Gastroesophageal sphincter (tissue), 4 donors: ENCODE measurements around the gene DHX30. TPM values are rescaled to one million over a fixed set of nuclear protein-coding genes. Genes with fewer than 3 reads are reported as not detected.

Source experiments
- ATAC-seq: fragments of 150-250 bp; one replicate; pipeline ENCODE4 v1.9.1; 2016; ENCODE audit warnings: mild to moderate bottlenecking, moderate library complexity
- H3K27ac ChIP-seq, 4 donors: fragments of 200-600 bp; sonication (generic) in 3 of 4; 1 replicate in 3 of 4; 2 replicates in 1 of 4; pipeline ENCODE4 v1.5.1; 2016 to 2019
- H3K27me3 ChIP-seq: fragments of 200-600 bp; sonication (generic); one replicate; pipeline ENCODE4 v1.5.1; 2019
- H3K36me3 ChIP-seq, 2 donors: fragments of 200-600 bp; sonication (generic); one replicate each; pipeline ENCODE4 v1.5.1; 2019; ENCODE audit warnings: control low read depth in 1 of 2
- H3K4me1 ChIP-seq, 3 donors: fragments of 200-600 bp; sonication (generic); 1 replicate in 2 of 3; 2 replicates in 1 of 3; pipeline ENCODE4 v1.5.1; 2016 to 2019; ENCODE audit warnings: control low read depth in 2 of 3
- H3K4me3 ChIP-seq, 2 donors: fragments of 200-600 bp; sonication (generic); one replicate each; pipeline ENCODE4 v1.5.1; 2019; ENCODE audit warnings: mild to moderate bottlenecking in 1 of 2, moderate library complexity in 1 of 2
- H3K9me3 ChIP-seq, 3 donors: fragments of 200-600 bp; sonication (generic); one replicate each; pipeline ENCODE4 v1.5.1; 2017 to 2019; ENCODE audit warnings: control low read depth in 2 of 3
- EP300 ChIP-seq: sonication (generic); formaldehyde crosslinking; IDR thresholded peaks from one replicate; pipeline ENCODE4 v1.6.1; 2017; ENCODE audit warnings: antibody characterized with exemption, mild to moderate bottlenecking
- POLR2A ChIP-seq, 2 donors: fragments of 450-650 bp; IDR thresholded peaks; one replicate each; pipeline ENCODE4 v1.6.1; 2017; ENCODE audit warnings: antibody characterized with exemption in 2 of 2, mild to moderate bottlenecking in 2 of 2, moderate library complexity in 1 of 2
- POLR2AphosphoS5 ChIP-seq: sonication (generic); formaldehyde crosslinking; IDR thresholded peaks from one replicate; pipeline ENCODE4 v1.6.1; 2017; ENCODE audit warnings: antibody characterized with exemption
- WGBS, 2 donors: methylation state at CpG; one replicate each; pipeline ENCODE4 v1.1.5; 2018; ENCODE audit warnings: low coverage in 1 of 2; 5-methylcytosine and 5-hydroxymethylcytosine counted together
- total RNA-seq, 4 donors: library from RNA; depleted of rRNA; stranded (reverse); fragments of >200 nt; gene quantifications; one replicate each; pipeline ENCODE4 v1.1.0, GENCODE V29; 2016
- TF ChIP-seq, protein P1 (sequence below), 4 experiments: fragments of 200-600 bp in 2 of 4; fragments of 450-650 bp in 2 of 4; sonication (generic) in 1 of 4; IDR thresholded peaks; one replicate each; pipeline ENCODE4 v1.5.1; 2017 to 2019; ENCODE audit warnings: antibody characterized with exemption in 4 of 4, mild to moderate bottlenecking in 2 of 4, moderate library complexity in 2 of 4

The DHX30 gene
- total RNA-seq, 4 donors from 2014 or later: 63.7 to 89.5 (median 65.4) TPM

DNA sequence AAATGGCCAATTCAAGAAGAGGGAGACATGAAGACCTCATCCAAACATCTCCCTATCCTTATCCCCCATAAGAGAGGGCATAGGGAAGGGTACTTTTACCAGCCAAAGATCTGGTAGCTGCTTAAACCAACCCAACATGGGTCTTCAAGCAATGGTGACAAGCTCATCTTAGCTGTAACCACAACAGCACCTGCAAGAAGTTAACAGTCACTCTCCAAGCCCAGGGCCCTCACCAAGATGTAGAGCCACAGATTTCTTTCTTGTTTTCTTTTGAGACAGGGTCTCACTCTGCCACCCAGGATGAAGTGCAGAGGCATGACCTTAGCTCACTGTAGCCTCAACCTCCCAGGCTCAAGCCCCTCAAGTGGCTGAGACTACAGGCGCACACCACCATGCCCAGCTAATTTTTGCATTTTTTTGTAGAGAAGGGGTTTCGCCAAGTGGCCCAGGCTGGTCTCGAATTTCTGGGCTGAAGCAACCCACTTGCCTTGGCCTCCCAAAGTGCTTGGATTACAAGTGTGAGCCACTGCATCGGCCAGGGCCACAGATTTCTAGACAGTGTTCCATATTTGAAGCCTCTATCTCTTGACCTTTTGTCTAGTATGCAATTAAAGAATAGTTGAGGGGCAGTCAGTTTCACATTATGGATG, 57.1 kb downstream of the DHX30 start:
- Histone ChIP-seq H3K27me3 (no peaks in the 10 kb centered on the region), H3K36me3 (peaks cover 0 to 96% of the 10 kb centered on the region in 2 donors), H3K9me3 (no peaks in the 10 kb centered on the region), H3K4me1 (no peaks in the 10 kb centered on the region), H3K27ac (no peak overlapping the region), H3K4me3 (no peak overlapping the region)
- 92 to 100% methylated on average over 1 to 4 of the region's 4 CpGs for WGBS, 2 donors
- TF ChIP-seq EP300 (no peak), POLR2A (IDR thresholded peaks at IDR 0.05) (no peak), POLR2AphosphoS5 (no peak)
- TF ChIP-seq, protein P1, sequence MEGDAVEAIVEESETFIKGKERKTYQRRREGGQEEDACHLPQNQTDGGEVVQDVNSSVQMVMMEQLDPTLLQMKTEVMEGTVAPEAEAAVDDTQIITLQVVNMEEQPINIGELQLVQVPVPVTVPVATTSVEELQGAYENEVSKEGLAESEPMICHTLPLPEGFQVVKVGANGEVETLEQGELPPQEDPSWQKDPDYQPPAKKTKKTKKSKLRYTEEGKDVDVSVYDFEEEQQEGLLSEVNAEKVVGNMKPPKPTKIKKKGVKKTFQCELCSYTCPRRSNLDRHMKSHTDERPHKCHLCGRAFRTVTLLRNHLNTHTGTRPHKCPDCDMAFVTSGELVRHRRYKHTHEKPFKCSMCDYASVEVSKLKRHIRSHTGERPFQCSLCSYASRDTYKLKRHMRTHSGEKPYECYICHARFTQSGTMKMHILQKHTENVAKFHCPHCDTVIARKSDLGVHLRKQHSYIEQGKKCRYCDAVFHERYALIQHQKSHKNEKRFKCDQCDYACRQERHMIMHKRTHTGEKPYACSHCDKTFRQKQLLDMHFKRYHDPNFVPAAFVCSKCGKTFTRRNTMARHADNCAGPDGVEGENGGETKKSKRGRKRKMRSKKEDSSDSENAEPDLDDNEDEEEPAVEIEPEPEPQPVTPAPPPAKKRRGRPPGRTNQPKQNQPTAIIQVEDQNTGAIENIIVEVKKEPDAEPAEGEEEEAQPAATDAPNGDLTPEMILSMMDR (IDR thresholded peaks at IDR 0.05): no peak
- no peak for ATAC-seq

DNA sequence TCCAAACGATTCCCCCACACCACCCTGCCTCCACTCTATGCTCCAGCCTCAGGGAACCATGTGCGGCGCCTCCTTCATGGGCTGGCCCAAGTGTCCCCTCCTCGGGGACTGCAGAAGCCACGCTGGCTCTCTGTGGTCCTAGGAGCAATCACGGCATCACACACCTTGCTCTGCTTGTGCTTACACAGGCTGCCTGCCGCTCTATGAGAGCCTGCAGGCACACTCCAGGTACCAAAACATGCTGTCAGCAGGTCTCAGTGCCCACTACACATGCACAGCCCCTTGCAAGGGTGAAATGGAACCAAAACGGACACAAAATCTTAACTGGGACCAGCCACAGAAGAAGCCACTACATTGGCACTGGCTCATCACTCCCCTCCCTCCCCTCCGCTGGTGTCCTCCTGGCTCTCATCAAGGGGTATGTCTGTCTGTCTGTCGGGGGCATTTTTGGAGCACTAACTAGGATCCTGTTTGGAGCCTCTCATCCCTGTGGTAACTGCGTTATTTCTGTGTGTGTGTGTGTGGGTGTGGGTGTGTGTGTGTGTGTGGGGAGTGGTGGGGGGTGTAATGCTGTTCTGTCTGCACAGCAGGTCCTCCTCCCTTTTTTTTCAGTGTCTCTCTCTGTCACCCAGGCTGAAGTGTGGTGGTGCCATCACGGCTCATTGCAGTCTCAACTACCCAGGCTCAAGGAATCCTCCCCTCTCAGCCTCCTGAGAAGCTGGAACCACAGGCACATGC, 60.6 kb downstream of the DHX30 start:
- Histone ChIP-seq H3K27ac (no peak overlapping the region), H3K4me1 (no peaks in the 10 kb centered on the region), H3K36me3 (peaks cover 0 to 96% of the 10 kb centered on the region in 2 donors), H3K27me3 (no peaks in the 10 kb centered on the region), H3K9me3 (no peaks in the 10 kb centered on the region), H3K4me3 (no peak overlapping the region)
- WGBS, 2 donors: 87 to 94% methylated on average over 3 of the region's 12 CpGs
- no peak for ATAC-seq
- TF ChIP-seq POLR2AphosphoS5: no peak

DNA sequence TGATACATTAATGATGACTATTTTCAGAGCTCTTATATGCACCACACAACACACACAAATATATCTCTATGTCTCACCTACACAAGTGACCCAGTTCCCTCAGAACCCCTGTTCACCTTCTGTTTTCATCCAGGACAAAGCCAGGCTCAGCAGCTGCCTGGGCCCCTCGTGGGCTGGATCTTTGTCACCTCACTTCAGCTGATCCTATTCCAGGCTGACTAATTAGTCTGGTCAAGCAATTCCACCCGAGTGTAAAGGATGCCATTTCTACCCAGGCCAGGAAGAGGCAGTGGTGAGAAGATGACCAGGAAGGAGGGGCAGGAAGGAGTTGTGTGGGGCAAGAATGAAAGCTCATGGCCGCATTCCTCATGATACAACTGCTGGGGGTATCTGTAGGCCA, 62.3 kb downstream of the DHX30 start:
- H3K9me3 ChIP-seq: no peaks in the 10 kb centered on the region
- 50 to 63% methylated on average over 1 of the region's 3 CpGs for WGBS, 2 donors
- no peaks in the 10 kb centered on the region for H3K4me1 ChIP-seq
- H3K27ac ChIP-seq: no peak overlapping the region
- H3K4me3 ChIP-seq: no peak overlapping the region
- TF ChIP-seq POLR2AphosphoS5 (no peak), POLR2A (IDR thresholded peaks at IDR 0.05) (no peak), EP300 (no peak)
- ATAC-seq: no peak
- H3K36me3 ChIP-seq: peaks cover 0 to 96% of the 10 kb centered on the region in 2 donors
- no peaks in the 10 kb centered on the region for H3K27me3 ChIP-seq

DNA sequence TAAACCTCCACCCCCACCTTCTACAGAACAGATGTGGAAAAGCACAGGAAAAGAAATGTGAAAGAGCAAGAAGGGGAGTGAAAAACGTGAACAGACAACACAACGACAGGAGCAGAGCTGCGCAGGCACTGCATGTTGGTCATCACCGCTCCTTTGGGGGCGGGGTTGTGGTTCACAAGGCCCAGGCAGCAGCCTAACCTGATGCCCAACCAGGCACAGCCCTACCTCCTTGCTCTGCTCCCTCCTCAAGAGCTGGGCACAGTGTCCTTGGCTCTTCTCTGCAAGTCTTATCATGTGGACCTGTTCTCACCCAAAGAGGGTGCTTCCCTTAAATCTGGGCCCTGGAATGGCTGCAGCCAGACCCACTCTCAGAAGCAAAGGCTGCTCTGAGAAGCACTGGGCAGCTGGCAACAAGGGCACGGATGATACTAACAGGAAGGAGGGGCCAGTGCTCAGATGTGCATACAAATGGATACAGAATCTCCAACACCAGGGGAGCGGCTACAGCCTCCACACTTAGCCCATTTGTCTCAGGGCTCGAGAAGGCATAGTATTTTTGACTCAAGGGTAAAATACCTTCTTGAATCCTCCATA, 64.6 kb downstream of the DHX30 start:
- H3K4me1 ChIP-seq: no peaks in the 10 kb centered on the region
- 88% methylated on average over 5 of the region's 8 CpGs; no CpG with 5 or more reads in 1 of the 2 donors for WGBS, 2 donors
- no peak overlapping the region for H3K4me3 ChIP-seq
- H3K36me3 ChIP-seq: peaks cover 0 to 100% of the 10 kb centered on the region in 2 donors
- no peaks in the 10 kb centered on the region for H3K9me3 ChIP-seq
- no peak for ATAC-seq
- H3K27me3 ChIP-seq: no peaks in the 10 kb centered on the region
- no peak overlapping the region for H3K27ac ChIP-seq
- no peak for TF ChIP-seq POLR2A (IDR thresholded peaks at IDR 0.05)
- TF ChIP-seq, protein P1 (IDR thresholded peaks at IDR 0.05): no peak
- no peak for TF ChIP-seq EP300
- TF ChIP-seq POLR2AphosphoS5: no peak

DNA sequence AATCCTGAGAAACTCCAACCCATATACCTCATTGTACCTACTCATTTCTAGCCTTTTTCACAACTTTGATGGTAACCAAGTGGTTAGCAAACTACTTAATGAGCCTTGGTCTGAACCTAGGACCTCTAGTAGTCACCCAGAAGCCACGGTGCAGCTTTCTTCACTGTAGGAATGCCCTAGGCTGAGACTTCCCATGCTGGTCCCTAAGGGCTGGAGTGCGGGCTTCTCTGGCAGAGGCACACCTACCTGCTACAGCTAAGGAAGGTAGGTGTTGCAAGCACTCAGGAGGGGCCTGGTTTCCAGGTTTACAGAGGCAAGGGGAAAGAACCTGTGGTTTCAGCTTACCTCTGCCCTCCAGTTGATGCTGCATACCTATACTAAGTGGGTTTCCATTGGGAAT, 65.4 kb downstream of the DHX30 start:
- Histone ChIP-seq H3K4me3 (no peak overlapping the region), H3K4me1 (no peaks in the 10 kb centered on the region), H3K36me3 (peaks cover 0 to 100% of the 10 kb centered on the region in 2 donors), H3K9me3 (no peaks in the 10 kb centered on the region), H3K27me3 (no peaks in the 10 kb centered on the region), H3K27ac (no peak overlapping the region)
- no CpG with 5 or more reads among the region's 2 CpGs for whole genome bisulfite sequencing, 2 donors
- no peak for ATAC-seq
- TF ChIP-seq, protein P1 (IDR thresholded peaks at IDR 0.05): no peak
- TF ChIP-seq POLR2AphosphoS5 (no peak), POLR2A (IDR thresholded peaks at IDR 0.05) (no peak), EP300 (no peak)
